ENCODE data around the gene VIPAS39.

GRCh38 chr14:77406086-77406485 lies 51.3 kb downstream of the VIPAS39 start:
- TF ChIP-seq, protein P1, sequence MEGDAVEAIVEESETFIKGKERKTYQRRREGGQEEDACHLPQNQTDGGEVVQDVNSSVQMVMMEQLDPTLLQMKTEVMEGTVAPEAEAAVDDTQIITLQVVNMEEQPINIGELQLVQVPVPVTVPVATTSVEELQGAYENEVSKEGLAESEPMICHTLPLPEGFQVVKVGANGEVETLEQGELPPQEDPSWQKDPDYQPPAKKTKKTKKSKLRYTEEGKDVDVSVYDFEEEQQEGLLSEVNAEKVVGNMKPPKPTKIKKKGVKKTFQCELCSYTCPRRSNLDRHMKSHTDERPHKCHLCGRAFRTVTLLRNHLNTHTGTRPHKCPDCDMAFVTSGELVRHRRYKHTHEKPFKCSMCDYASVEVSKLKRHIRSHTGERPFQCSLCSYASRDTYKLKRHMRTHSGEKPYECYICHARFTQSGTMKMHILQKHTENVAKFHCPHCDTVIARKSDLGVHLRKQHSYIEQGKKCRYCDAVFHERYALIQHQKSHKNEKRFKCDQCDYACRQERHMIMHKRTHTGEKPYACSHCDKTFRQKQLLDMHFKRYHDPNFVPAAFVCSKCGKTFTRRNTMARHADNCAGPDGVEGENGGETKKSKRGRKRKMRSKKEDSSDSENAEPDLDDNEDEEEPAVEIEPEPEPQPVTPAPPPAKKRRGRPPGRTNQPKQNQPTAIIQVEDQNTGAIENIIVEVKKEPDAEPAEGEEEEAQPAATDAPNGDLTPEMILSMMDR (conservative IDR thresholded peaks at IDR 0.05; ENCODE audit: low read depth, low read length), result no peak
- TF ChIP-seq EZH2 (IDR thresholded peaks at IDR 0.05; ENCODE audit: borderline replicate concordance, low read depth, low read length, poor library complexity, severe bottlenecking), result no peak

All from A673 (cell line).